ENCODE measurements around the gene PRKCB. TPM values are rescaled to one million over a fixed set of nuclear protein-coding genes. Genes with fewer than 3 reads are reported as not detected.
"Not testable (repeated sequence)": the region's sequence is repeated elsewhere in the genome, so short reads cannot be mapped to it uniquely, and the experiment has no call there.

PRKCB gene
- total RNA-seq, 4 donors from 2014 or later, result 10.7 to 23.9 (median 18.2) TPM

- TF ChIP-seq CTCF (IDR thresholded peaks at IDR 0.05), result no peak
- no peak for TF ChIP-seq POLR2AphosphoS5 (IDR thresholded peaks at IDR 0.05)
- no peak for TF ChIP-seq POLR2A (IDR thresholded peaks at IDR 0.05)
- no peak for TF ChIP-seq EP300 (IDR thresholded peaks at IDR 0.05)
- no peak for ATAC-seq
- no peak overlapping the region for H3K27ac ChIP-seq
- no peaks in the 10 kb centered on the region for H3K36me3 ChIP-seq
- no peak overlapping the region for H3K4me3 ChIP-seq
- no peaks in the 10 kb centered on the region for H3K9me3 ChIP-seq
- H3K4me1 ChIP-seq, result no peaks in the 10 kb centered on the region
- H3K27me3 ChIP-seq, result peaks cover 3% of the 10 kb centered on the region
- WGBS, 2 donors (ENCODE audit: low coverage in 1 of 2), result 62 to 79% methylated on average over 2 of the region's 2 CpGs
These were observed 314.5 kb downstream of the PRKCB start for GRCh38 chr16:24150282-24150681.

- no peaks in the 10 kb centered on the region for H3K36me3 ChIP-seq
- TF ChIP-seq CTCF (IDR thresholded peaks at IDR 0.05) (no peak), POLR2A (IDR thresholded peaks at IDR 0.05) (no peak), POLR2AphosphoS5 (IDR thresholded peaks at IDR 0.05) (no peak), EP300 (IDR thresholded peaks at IDR 0.05) (no peak)
- no peak for ATAC-seq
- no peaks in the 10 kb centered on the region for H3K9me3 ChIP-seq
- no peaks in the 10 kb centered on the region for H3K4me1 ChIP-seq
- no peak overlapping the region for H3K27ac ChIP-seq
- H3K4me3 ChIP-seq, result no peak overlapping the region
- H3K27me3 ChIP-seq, result peaks cover 3% of the 10 kb centered on the region
- WGBS, 2 donors (ENCODE audit: low coverage in 1 of 2), result 56 to 60% methylated on average over 2 to 5 of the region's 5 CpGs
These were observed 315.7 kb downstream of the PRKCB start for GRCh38 chr16:24151482-24151939.

- not testable (repeated sequence) for H3K4me1 ChIP-seq, H3K4me3 ChIP-seq, H3K27ac ChIP-seq, H3K27me3 ChIP-seq, H3K9me3 ChIP-seq, ATAC-seq, H3K36me3 ChIP-seq
- WGBS, 2 donors (ENCODE audit: low coverage in 1 of 2), result 73 to 100% methylated on average over 3 to 8 of the region's 10 CpGs
These were observed 316.3 kb downstream of the PRKCB start for GRCh38 chr16:24152048-24152447.

- Histone ChIP-seq H3K27ac (no peak overlapping the region), H3K4me3 (no peak overlapping the region), H3K4me1 (no peaks in the 10 kb centered on the region), H3K36me3 (no peaks in the 10 kb centered on the region), H3K9me3 (no peaks in the 10 kb centered on the region), H3K27me3 (peaks cover 3% of the 10 kb centered on the region)
- TF ChIP-seq EP300 (IDR thresholded peaks at IDR 0.05), result no peak
- no peak for TF ChIP-seq POLR2A (IDR thresholded peaks at IDR 0.05)
- TF ChIP-seq POLR2AphosphoS5 (IDR thresholded peaks at IDR 0.05), result no peak
- no peak for TF ChIP-seq CTCF (IDR thresholded peaks at IDR 0.05)
- ATAC-seq, result no peak
- WGBS, 2 donors (ENCODE audit: low coverage in 1 of 2), result 13 to 40% methylated on average over 1 of the region's 1 CpG
These were observed 317.0 kb downstream of the PRKCB start for GRCh38 chr16:24152826-24153225.

- TF ChIP-seq POLR2A (IDR thresholded peaks at IDR 0.05) (no peak), EP300 (IDR thresholded peaks at IDR 0.05) (no peak), POLR2AphosphoS5 (IDR thresholded peaks at IDR 0.05) (no peak), CTCF (IDR thresholded peaks at IDR 0.05) (no peak)
- H3K4me3 ChIP-seq, result no peak overlapping the region
- H3K27me3 ChIP-seq, result no peaks in the 10 kb centered on the region
- H3K4me1 ChIP-seq, result no peaks in the 10 kb centered on the region
- WGBS, 2 donors (ENCODE audit: low coverage in 1 of 2), result 64 to 82% methylated on average over 1 of the region's 1 CpG
- no peaks in the 10 kb centered on the region for H3K36me3 ChIP-seq
- no peak overlapping the region for H3K27ac ChIP-seq
- no peak for ATAC-seq
- no peaks in the 10 kb centered on the region for H3K9me3 ChIP-seq
These were observed 321.0 kb downstream of the PRKCB start for GRCh38 chr16:24156777-24157176.

Measured in gastroesophageal sphincter (tissue), 4 donors.